ENCODE measurements around the gene HOXA7. TPM values are rescaled to one million over a fixed set of nuclear protein-coding genes. Genes with fewer than 3 reads are reported as not detected.

The HOXA7 gene
- total RNA-seq, 1 donor from 2014 or later: 1.4 TPM

GRCh38 chr7:27147199-27148030 lies 9.1 kb downstream of the HOXA7 start, which contains the start of gene HOXA6:
Gene HOXA6 (minus strand): TSS chr7:27147774. CDS start chr7:27147749, 25 bp downstream.
- H3K27me3 Mint-ChIP-seq: peaks cover 79% of the 10 kb centered on the region
- H3K4me3 Mint-ChIP-seq (ENCODE audit: low read depth): peak within 1 kb of the TSS; percentile 64
- H3K9me3 Mint-ChIP-seq (ENCODE audit: low read depth): no peaks in the 10 kb centered on the region
- H3K4me1 Mint-ChIP-seq (ENCODE audit: low read depth): peaks cover 16% of the 10 kb centered on the region
- H3K27ac Mint-ChIP-seq: peak within 1 kb of the TSS; percentile 71
- H3K36me3 Mint-ChIP-seq (ENCODE audit: insufficient read depth): peaks cover 2% of the 10 kb centered on the region
- no peak for TF ChIP-seq CTCF (IDR thresholded peaks at IDR 0.05; ENCODE audit: unreplicated experiment)
- DNase-seq (ENCODE audit: low spot score, unreplicated experiment): no peak

- no peak overlapping the region for H3K4me3 Mint-ChIP-seq (ENCODE audit: low read depth)
- TF ChIP-seq CTCF (IDR thresholded peaks at IDR 0.05; ENCODE audit: unreplicated experiment): no peak
- peaks cover 71% of the 10 kb centered on the region for H3K27me3 Mint-ChIP-seq
- H3K36me3 Mint-ChIP-seq (ENCODE audit: insufficient read depth): peaks cover 2% of the 10 kb centered on the region
- no peak for DNase-seq (ENCODE audit: low spot score, unreplicated experiment)
- H3K4me1 Mint-ChIP-seq (ENCODE audit: low read depth): peaks cover 20% of the 10 kb centered on the region
- no peaks in the 10 kb centered on the region for H3K9me3 Mint-ChIP-seq (ENCODE audit: low read depth)
- no peak overlapping the region for H3K27ac Mint-ChIP-seq
Measured at GRCh38 chr7:27146491-27147198, 9.8 kb downstream of the HOXA7 start.

GRCh38 chr7:27145914-27146412 lies 10.5 kb downstream of the HOXA7 start:
- Mint-ChIP-seq H3K4me1 (ENCODE audit: low read depth) (peaks cover 25% of the 10 kb centered on the region), H3K27me3 (peaks cover 65% of the 10 kb centered on the region), H3K36me3 (ENCODE audit: insufficient read depth) (peaks cover 6% of the 10 kb centered on the region), H3K4me3 (ENCODE audit: low read depth) (no peak overlapping the region), H3K27ac (no peak overlapping the region), H3K9me3 (ENCODE audit: low read depth) (no peaks in the 10 kb centered on the region)
- DNase-seq (ENCODE audit: low spot score, unreplicated experiment): no peak
- TF ChIP-seq CTCF (IDR thresholded peaks at IDR 0.05; ENCODE audit: unreplicated experiment): no peak

DNA sequence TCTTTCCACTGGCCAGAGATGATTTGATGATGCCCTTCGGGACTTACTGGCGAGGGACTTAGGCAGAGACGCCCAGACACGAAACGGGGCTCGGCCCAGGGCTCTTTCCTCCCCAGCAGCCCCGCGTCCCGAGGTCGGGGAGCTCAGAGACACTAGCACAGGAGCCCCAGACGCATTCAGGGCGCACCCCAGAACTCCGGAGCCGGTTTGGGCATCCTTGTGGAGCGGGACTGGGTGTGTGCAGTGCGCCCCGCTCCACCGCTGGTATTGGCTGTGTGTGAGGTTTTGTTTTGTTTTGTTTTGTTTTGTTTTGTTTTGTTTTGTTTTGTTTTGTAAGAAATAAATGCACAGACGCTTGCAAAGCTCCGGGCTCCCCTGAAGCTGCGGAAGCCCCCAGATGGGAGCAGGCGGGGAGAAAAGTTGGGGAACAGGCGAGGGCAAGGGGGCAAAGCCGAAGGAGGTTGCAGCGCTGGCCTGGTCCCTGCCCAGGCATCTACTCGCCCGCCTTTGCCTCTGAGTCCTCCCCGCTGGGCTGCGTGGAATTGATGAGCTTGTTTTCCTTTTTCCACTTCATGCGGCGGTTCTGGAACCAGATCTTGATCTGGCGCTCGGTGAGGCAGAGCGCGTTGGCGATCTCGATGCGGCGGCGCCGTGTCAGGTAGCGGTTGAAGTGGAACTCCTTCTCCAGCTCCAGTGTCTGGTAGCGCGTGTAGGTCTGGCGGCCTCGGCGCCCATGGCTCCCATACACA lies 11.1 kb downstream of the HOXA7 start:
- H3K27ac Mint-ChIP-seq: no peak overlapping the region
- H3K27me3 Mint-ChIP-seq: peaks cover 58% of the 10 kb centered on the region
- no peak for DNase-seq (ENCODE audit: low spot score, unreplicated experiment)

More for the DNA sequence above, 11.1 kb downstream of the HOXA7 start:
- Mint-ChIP-seq H3K4me1 (ENCODE audit: low read depth) (peaks cover 26% of the 10 kb centered on the region), H3K4me3 (ENCODE audit: low read depth) (peak overlapping the region; percentile 20), H3K36me3 (ENCODE audit: insufficient read depth) (peaks cover 6% of the 10 kb centered on the region), H3K9me3 (ENCODE audit: low read depth) (no peaks in the 10 kb centered on the region)
- no peak for TF ChIP-seq CTCF (IDR thresholded peaks at IDR 0.05; ENCODE audit: unreplicated experiment)

Measured in progenitor cell of endocrine pancreas (in vitro differentiated cells).